ENCODE measurements around the gene CLEC1A.

GRCh38 chr12:10115311-10115710 lies 16.5 kb upstream of the CLEC1A start:
- no peak for TF ChIP-seq EZH2 (IDR thresholded peaks at IDR 0.05; ENCODE audit: insufficient read depth, poor library complexity, severe bottlenecking)
- no peak for TF ChIP-seq EZH2phosphoT487 (IDR thresholded peaks at IDR 0.05; ENCODE audit: insufficient read depth, low read depth)

Measured in GM23248 (cell line).